ENCODE data around the gene RNF41.
"Not testable (repeated sequence)": the region's sequence is repeated elsewhere in the genome, so short reads cannot be mapped to it uniquely, and the experiment has no call there.

The RNF41 gene

DNA sequence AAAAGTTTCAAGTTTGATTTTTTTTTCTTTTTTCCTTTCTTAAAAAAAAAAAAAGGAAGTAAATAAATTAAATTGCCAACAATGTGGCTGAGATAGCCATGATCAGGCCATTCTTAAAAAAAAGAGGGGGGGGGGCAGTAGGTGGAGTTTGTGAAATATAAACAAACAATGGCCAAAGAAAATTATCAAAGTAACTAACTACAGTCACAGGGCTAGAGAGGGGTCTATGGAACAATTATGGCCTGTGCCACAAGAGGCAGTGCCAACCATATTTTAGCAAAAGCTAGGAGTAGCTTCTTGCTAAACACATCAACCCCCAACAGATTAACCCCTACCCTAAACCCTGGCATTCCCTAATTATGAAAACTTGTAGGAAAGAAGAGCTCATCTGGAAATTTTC is 16.3 kb downstream of the RNF41 start:
- peak; percentile 9; the same call in 1 of the 2 replicates for TF ChIP-seq CTCF (conservative IDR thresholded peaks at IDR 0.05)
- H3K27ac ChIP-seq, result peak overlapping the region; percentile 26; the same call in 1 of the 2 replicates

GRCh38 chr12:56204275-56204674 is 17.4 kb downstream of the RNF41 start:
- no peak overlapping the region for H3K27ac ChIP-seq
- no peak for TF ChIP-seq CTCF (conservative IDR thresholded peaks at IDR 0.05)

DNA sequence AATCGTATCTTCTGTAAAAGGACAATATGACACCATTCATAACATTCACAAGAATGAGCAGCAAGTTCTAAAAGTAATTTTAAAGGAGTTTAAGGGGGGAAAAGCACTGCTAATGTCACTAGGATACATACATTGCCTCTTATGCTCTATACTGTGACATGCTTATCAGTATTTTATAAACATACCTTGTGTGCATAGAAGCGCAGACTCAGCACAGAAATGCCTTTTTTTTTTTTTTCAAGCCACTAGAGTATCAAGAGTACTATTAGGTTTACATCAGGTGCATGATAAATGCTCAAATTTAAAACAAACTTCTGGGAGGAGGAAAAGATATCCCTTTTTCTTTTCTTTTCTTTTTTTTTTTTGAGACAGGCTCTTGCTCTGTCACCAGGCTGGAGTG is 18.9 kb downstream of the RNF41 start:
- TF ChIP-seq CTCF (conservative IDR thresholded peaks at IDR 0.05), result no peak
- H3K27ac ChIP-seq, result peak overlapping the region; percentile 44

DNA sequence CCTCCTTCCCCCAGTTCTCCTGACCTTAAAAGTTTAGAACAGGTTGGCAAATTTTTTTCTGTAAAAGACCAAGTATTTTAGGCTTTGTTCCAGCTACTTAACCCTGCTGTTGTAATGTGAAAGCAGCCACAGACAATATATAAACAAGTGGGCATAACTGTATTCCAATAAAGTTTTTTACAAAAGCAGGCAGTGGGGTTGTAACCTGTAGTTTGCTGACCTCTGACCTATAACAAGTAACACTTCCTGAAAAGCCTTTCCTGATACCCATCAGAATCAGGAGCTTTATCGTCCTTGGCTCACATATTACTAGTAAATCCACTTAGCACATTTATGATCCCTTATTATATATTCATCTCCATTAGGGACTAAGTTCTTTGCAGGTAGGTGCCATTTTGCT is 19.4 kb downstream of the RNF41 start:
- H3K27ac ChIP-seq, result peak overlapping the region; percentile 44
- no peak for TF ChIP-seq CTCF (conservative IDR thresholded peaks at IDR 0.05)

DNA sequence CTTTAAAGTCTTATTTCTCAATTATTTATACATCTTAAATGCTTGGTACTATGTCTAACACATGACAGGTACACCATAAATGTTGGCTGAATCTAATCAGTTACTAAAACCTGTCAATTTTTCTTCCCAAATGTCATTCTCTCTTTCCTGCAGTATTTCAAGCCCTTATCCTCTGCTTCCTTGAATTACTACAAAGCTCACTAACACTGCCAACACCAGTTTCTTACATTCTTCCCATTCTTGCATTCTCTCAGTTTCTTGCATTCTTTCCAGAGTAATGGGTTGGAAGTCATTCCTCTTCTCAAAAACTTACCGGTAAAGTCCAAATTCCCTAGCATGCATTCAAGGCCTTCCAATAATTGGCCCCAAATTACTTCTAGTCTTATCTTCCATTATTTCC is 22.9 kb downstream of the RNF41 start:
- H3K27ac ChIP-seq, result no peak overlapping the region
- TF ChIP-seq CTCF (conservative IDR thresholded peaks at IDR 0.05), result no peak

- no peak for TF ChIP-seq CTCF (conservative IDR thresholded peaks at IDR 0.05)
- H3K27ac ChIP-seq, result no peak overlapping the region
Measured at GRCh38 chr12:56197921-56198635, 23.6 kb downstream of the RNF41 start.

GRCh38 chr12:56196818-56197550 is 24.7 kb downstream of the RNF41 start:
- not testable (repeated sequence) for H3K27ac ChIP-seq
